OCI-LY1 (cell line): ENCODE measurements around the gene SMIM14.

Experiments used
- H2AFZ ChIP-seq: fragments of 200-600 bp; sonication (generic), shearing (Covaris generic); 2 replicates; pipeline ENCODE4 v1.6.0; 2014; ENCODE audit warnings: antibody characterized with exemption, mild to moderate bottlenecking, low read length
- H3F3A ChIP-seq: fragments of 200-600 bp; sonication (generic), shearing (Covaris generic); 2 replicates; pipeline ENCODE4 v1.6.0; 2014; ENCODE audit warnings: mild to moderate bottlenecking, antibody characterized with exemption, low read length, moderate library complexity; ENCODE audit not compliant: insufficient read depth
- H3K27ac ChIP-seq: fragments of 200-600 bp; sonication (generic); 2 replicates; pipeline ENCODE4 v1.5.1; 2014; ENCODE audit warnings: low read length, mixed run types, mild to moderate bottlenecking, low read depth; ENCODE audit not compliant: poor library complexity, severe bottlenecking
- H3K27me3 ChIP-seq: fragments of 200-600 bp; sonication (generic); 2 replicates; pipeline ENCODE4 v1.6.0; 2014; ENCODE audit warnings: antibody characterized with exemption, mild to moderate bottlenecking, low read length, moderate library complexity; ENCODE audit not compliant: insufficient read depth
- H3K36me3 ChIP-seq: fragments of 200-600 bp; sonication (generic); 2 replicates; pipeline ENCODE4 v1.6.1; 2014; ENCODE audit warnings: mild to moderate bottlenecking, antibody characterized with exemption, low read length, moderate library complexity, mixed read lengths; ENCODE audit not compliant: insufficient read depth
- H3K4me1 ChIP-seq: fragments of 200-600 bp; sonication (generic); 2 replicates; pipeline ENCODE4 v1.5.1; 2014; ENCODE audit warnings: mild to moderate bottlenecking, low read length, moderate library complexity; ENCODE audit not compliant: insufficient read depth, severe bottlenecking
- H3K4me2 ChIP-seq: fragments of 200-600 bp; sonication (generic), shearing (Covaris generic); 2 replicates; pipeline ENCODE4 v1.6.1; 2014; ENCODE audit warnings: low read length
- H3K4me3 ChIP-seq: fragments of 200-600 bp; sonication (generic); 2 replicates; pipeline ENCODE4 v1.5.1; 2014; ENCODE audit warnings: low read length, low read depth, mild to moderate bottlenecking, mixed read lengths; ENCODE audit not compliant: poor library complexity, severe bottlenecking
- H3K79me2 ChIP-seq: fragments of 200-600 bp; shearing (Covaris generic); 2 replicates; pipeline ENCODE4 v1.6.1; 2016; ENCODE audit warnings: mixed run types, low read length, mixed read lengths; ENCODE audit not compliant: insufficient read depth
- H3K9ac ChIP-seq: fragments of 200-600 bp; sonication (generic), shearing (Covaris generic); 2 replicates; pipeline ENCODE4 v1.6.1; 2014; ENCODE audit warnings: mild to moderate bottlenecking, low read length, mixed read lengths
- H3K9me2 ChIP-seq: fragments of 200-600 bp; sonication (generic), shearing (Covaris generic); 2 replicates; pipeline ENCODE4 v1.6.1; 2014; ENCODE audit warnings: low read depth, mild to moderate bottlenecking, low read length, mixed read lengths
- H3K9me3 ChIP-seq: fragments of 200-600 bp; shearing (Covaris generic); 2 replicates; pipeline ENCODE4 v1.6.1; 2014; ENCODE audit warnings: low read length, mixed read lengths
- H4K20me1 ChIP-seq: fragments of 200-600 bp; sonication (generic), shearing (Covaris generic); 2 replicates; pipeline ENCODE4 v1.6.0; 2016; ENCODE audit warnings: mild to moderate bottlenecking, low read length; ENCODE audit not compliant: insufficient read depth
- CTCF ChIP-seq: fragments of 200-600 bp; sonication (generic), shearing (Covaris generic); IDR thresholded peaks from 2 replicates; pipeline ENCODE4 v1.5.1; 2017; ENCODE audit warnings: mild to moderate bottlenecking, antibody characterized with exemption, low read length, moderate library complexity, mixed read lengths
- EZH2 ChIP-seq: fragments of 200-600 bp; sonication (generic), shearing (Covaris generic); IDR thresholded peaks from 2 replicates; pipeline ENCODE4 v1.8.0; 2017; ENCODE audit warnings: borderline replicate concordance, mixed run types, mild to moderate bottlenecking, antibody characterized with exemption, low read length, moderate library complexity, mixed read lengths

SMIM14 gene

GRCh38 chr4:39497909-39498726 lies 140.5 kb downstream of the SMIM14 start:
- no peaks in the 10 kb centered on the region for H3K9me3 ChIP-seq
- no peaks in the 10 kb centered on the region for H3K27me3 ChIP-seq

More at GRCh38 chr4:39497909-39498726, 140.5 kb downstream of the SMIM14 start:
- TF ChIP-seq CTCF (no peak), EZH2 (no peak)
- H3K9me2 ChIP-seq = no peaks in the 10 kb centered on the region
- H3K4me3 ChIP-seq = no peak overlapping the region
- no peaks in the 10 kb centered on the region for H4K20me1 ChIP-seq
- no peak overlapping the region for H3K27ac ChIP-seq
- no peaks in the 10 kb centered on the region for H3F3A ChIP-seq
- H3K4me2 ChIP-seq = no peak overlapping the region
- no peak overlapping the region for H2AFZ ChIP-seq
- H3K4me1 ChIP-seq = no peaks in the 10 kb centered on the region
- no peaks in the 10 kb centered on the region for H3K79me2 ChIP-seq
- peaks cover 31% of the 10 kb centered on the region for H3K36me3 ChIP-seq
- H3K9ac ChIP-seq = no peak overlapping the region
